DLD1 (cell line): ENCODE data around the gene STOML2.

Experiments used
- in situ Hi-C: cut with HindIII; loops from 2 replicates; pipeline ENCODE4 v1.10.0; 2017; ENCODE audit warnings: low sequenced_read_pairs

The STOML2 gene

DNA sequence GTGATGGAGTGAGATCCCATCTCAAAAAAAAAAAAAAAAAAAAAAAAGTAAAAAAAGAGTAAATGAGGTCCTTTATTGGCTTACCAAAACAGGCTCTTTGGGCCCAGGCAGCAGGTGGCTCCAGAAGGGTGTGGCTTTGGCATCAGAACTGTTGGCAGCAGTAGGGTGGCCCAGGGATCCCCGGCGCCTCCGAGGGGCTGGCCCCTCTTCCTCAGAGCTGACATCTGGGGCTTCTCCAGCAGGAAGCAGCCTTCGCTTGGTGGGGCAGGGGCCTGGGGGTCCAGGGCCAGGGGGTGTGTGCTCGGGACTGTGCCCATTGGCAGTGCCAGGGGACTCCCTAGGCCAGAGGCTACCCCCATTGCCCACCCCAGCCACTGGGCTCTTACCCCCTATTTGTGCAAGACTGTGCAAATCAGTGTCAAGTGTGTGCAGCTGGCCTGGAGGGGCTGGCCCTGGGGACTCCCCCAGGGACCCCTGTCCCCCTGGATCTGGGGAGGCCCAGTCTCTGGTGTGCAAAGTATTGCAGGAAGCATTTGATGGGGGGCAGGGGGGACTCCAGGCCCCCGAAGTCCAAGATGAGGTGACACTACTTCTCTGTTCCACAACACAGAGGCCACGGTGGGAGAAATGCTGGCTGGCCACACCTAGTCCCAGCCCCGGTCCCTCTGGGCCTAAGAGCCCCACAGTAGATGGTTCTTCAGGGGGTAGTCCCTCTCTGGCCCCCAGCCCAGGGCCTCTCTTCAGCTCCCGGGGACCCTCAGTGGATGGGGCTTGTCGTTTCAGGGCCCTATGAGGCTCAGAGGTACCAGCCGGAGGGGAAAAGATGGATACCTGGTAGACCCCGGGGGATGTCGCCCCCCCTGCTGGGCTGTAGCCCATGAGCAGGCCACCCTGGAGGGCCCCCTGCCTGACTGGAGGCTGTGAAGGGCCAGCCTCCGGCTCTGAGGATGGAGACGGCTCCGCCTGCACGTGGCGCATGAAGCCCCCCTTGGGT, 4.7 kb upstream of the STOML2 start:
- in situ Hi-C loops: no loop called here

DNA sequence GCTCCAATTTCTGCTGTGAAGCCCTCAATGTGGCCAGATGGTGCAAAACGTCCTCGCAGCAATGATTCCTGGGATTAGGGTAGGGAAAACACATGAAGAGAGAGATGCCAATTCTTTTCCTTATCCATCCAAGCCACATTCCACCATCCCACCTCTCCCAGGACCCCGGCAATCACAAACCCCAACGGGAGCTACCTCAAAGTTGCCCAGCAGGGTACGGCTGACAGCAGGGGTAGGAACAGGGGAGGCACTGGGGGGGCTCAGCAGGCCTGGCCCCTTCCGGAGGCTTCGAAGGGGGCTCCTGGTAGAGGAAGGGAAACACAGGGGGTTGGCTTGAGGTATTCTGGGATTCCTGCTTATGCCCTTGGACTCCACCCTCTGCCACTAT, 3.4 kb upstream of the STOML2 start:
- in situ Hi-C loops: no loop called here

DNA sequence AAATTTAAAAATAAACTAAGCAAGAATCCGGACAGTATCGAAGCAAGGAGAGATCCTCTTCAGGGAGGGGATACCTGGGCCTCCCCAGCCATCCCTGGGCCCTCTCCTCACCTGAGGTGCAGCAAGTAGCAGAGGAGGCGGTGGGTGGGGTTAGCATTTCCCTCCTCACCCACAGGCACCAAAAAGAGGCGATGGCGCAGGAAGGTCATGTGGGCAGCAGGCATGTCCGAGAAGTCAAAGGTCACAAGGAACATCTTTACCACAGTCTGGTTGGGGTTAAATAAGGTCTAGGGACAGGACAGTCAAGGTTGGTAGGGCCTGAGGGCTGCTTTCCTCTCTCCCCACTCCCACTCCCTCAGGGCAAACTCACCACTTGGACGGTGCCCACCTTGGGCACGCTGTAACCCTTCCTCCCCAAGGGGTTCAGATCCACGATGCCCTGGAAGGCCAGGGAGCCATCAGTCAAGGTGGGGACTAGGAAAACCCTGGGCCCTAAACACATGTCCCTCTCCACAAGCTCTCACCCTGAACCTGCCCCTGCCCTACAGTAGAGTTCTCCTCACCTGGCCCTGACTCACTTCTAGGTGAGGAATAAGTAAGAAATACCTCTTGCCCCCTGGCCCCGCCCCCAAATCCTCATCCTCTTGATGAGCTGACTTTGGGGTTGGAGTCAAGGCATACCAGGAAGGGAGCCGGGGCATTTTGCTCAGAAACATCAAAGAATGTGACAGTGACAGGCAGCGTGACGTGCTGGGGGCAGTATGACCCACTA, 2.8 kb upstream of the STOML2 start:
- in situ Hi-C loops: no loop called here

DNA sequence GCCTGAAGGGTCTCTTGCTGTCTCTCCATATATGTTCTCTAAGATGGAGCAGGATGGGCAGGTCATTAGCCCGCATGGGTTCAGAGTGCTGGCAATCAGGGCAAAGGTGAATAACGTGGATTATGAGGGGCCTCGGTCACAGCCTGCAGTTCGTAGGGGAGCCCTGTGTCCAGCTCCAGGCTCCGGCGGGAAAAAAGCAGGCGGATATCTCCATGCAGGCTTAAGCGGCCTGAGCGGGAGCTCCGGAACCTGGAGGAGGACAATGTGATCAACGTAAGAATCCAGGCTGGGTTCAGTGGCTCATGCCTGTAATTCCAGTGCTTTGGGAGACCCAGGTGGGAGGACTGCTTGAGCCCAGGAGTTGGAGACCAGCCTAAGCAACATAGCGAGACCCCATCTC, 2.2 kb upstream of the STOML2 start:
- in situ Hi-C loops: no loop called here

DNA sequence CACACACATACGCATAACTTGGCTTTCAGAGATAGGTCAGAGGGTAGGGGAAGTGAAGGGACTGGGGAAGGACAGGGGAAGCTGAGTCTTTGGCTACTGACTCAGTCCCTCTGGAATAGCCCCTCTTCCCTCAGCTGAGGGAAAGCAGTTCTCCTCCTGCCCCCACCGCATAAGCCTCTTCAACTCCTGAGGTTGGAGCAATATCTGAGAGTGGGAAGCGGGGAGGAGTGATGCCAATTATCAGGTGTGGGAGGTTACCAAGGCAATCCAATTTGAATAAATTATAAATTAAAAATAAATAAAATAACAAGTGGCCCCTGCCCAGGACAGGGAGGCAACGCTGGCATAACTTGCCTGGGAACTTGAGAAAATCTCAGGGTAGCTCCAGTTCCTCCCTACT, 1.7 kb upstream of the STOML2 start:
- in situ Hi-C loops: no loop called here

DNA sequence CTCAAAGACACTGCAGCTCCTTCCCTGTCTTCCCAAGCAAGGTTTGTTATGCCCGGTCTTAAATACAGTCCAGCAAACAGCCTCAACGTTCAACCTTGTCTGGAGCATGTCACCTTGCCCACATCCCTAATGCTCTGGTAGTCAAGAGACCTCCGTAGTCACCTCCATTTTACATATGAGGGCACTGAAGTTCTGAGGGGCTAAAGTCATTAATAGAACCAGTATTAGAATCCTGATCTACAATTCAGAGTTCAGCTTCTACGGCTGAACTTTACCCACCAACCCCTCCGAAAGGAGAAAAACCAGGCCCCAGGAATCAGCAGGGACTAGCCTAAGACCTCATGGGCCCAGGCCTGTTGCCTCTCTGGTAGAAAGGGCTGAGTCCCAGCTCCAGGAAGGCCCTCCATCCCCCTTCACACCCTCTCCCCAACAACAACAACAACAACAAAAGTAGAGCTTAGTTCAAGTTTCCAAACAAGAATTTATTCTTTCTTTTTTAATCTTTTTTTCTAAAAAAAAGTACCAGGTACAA, 795 bp upstream of the STOML2 start:
- in situ Hi-C loops: no loop called here

DNA sequence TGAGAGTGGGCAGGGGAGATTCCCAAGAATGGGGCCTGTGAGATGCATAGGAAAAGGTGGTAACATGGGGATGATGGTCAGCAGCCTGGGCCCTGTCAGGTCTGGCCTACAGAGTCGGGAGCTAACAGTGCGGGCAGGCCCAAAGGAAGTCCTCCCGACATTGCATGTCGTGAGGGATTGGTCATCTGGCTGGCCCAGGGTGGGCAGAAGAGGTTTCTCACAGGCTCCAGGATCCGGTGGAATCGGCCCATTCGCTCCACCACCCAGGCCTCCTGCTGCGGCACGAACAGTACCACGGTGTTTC, 514 bp downstream of the STOML2 start:
- in situ Hi-C loops: no loop called here

DNA sequence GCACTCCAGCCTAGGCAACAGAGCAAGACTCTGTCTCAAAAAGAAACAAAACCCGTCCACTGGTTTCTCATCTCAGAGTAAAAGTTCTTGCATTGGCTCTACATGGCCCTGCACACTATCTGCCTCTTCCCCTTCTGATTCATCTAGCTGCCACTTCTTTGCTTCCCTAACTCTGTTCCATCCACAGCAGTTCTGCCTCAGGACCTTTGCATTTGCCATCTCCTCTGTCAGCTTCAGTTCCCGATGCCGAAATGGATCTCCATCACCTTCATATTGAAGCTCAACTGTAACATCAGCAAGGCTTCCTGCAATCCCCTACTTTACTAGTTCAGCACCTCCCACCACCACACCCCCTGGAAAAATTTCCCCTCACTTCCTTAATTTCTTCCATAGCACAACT, 5.4 kb downstream of the STOML2 start:
- in situ Hi-C loops: no loop called here

DNA sequence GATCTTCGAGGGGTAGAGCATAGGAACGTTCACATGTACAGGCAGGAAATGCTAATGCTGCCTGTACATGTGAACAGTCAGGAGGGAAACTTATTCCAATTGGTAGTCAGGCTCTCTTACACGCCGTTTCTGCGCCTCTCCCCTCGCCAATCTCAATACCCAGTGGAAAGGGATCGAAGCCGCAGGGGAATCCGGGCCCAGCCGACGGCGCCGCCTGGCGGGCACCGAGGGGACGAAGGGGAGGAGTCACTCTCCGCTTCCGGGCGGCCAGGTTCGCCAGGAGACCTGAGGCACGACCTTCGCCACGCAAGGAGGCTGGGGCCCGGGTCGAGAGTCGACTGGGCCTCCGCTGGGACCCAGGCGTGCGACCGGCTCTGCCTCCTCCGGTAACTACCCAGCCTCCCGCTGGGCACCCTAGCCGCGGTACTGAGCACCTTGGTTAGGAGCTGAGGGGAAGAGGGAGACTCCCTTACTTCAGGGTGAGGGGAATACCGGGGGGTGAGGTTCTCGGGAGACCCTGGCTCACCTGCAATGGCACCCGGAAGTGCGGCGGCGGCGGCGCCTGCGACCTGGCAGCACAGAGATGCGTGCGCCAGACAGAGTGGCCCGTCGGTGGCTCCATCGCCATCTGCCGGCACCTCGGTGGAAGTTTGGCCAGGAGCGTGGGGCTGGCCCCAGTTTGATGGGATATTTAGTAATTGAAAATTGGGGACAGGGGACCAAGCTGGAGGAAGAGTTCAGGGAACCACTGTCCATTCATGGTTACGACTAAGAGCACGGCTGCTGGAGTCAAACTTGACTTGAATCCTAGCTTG, 6.7 kb downstream of the STOML2 start, which contains the start of gene PIGO:
TSS of gene PIGO (minus strand) at position 557 of the 815 bp plus-strand sequence. CDS start 1,026 bp downstream, outside the sequence.
- in situ Hi-C loops: no loop called here

DNA sequence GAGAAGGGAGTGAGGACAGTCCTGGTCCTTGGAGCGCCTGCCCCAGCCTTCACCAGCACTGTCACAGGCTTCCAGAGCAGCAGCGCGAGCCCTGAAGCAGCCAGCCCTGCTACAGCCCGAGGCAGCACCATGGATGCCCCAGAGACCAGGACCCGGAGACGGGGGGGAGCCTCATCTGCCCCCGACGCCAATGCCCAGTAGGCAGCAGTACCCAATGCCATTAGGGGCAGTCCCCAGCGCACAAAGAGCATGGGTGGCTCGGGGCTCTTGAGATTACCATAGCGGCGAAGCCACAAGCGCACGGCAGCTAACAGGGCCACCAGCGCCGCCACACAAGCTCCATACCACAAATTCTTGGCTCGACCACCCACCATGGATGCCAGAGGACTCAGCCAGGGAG, 11.4 kb downstream of the STOML2 start:
- in situ Hi-C loops: no loop called here

DNA sequence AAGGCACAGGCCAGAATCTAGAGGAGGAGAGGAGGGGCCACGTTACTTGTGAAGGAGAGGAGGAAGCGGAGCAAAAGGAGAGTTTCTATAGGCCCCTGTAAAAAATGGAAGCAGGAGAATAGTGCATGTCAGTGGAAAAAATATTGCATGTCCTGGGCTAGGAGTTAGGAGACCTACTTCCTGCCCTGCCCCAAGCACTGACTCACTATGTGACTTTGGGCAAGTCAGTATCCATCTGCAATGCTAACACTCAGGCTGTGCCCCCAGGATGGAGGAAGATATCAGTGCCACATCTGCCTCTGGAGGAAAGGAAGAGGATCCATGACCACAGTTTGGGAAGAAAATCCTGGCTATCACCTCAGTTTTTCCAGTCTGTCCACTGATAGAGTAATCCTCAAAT, 13.5 kb downstream of the STOML2 start:
- in situ Hi-C loops: no loop called here

DNA sequence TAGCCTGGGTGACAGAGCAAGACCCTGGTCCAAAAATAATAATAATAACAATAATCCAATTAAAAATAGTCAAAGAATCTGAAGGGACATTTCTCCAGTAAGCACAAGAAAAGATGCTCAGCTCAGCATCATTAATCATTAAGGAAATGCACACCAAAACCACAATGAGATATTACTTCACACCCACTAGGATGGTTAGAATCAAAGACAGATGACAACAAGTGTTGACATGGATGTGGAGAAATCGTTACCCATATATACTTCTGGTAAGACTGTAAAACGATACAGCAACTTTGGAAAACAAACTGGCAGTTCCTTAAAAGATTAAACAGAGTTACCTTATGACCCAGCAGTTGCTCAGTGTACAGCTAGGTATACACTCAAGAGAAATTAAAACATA, 17.9 kb downstream of the STOML2 start:
- in situ Hi-C loops: no loop called here

DNA sequence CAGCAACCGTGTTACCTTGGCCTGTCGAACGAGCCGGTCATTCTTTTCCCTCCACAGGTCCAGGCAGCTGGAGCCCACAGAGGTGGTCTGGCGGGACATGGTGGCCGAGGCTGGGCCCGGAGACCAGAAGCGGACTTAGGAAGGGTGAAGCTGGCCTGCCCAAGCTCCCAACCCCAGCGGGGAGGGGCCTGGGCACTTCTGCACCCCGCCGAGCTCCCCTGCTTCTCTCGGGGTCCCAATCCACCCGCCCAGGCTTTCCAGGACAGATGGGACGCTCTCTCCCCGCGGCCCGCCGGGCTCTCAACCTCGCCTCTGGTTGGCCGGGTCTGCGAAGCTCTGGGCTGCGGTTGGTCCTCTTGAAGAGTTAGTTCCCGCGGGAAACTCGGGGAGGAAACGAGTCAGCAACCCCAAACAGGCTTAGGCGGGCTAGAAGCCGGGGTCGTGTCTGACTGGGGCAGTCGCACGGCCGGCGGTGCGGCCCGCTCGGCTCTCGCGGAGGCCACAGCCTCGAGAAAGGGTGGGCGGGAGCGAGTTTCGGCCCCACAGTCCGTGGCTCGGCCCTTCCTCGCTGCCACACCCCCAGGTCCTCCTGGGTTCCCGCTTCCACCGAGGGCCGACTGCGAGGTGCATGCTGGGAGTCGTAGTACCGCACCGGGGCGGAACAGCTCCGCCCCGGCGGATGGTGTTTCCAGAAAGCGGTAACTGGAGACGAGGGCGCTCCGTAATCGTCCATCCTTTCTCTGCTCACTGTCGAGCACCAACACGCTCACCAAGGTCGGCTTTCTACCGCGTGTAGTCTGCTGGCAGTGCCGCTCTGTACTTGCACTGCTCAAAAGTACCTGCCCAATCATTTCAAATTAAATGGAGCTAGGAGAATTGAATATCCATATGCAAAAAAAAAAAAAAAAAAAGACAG, 23.2 kb downstream of the STOML2 start, which contains the start of gene FANCG:
TSS of gene FANCG (minus strand) at position 517 of the 916 bp plus-strand sequence. CDS start at position 99, 418 bp downstream.
- in situ Hi-C loops: no loop called here

DNA sequence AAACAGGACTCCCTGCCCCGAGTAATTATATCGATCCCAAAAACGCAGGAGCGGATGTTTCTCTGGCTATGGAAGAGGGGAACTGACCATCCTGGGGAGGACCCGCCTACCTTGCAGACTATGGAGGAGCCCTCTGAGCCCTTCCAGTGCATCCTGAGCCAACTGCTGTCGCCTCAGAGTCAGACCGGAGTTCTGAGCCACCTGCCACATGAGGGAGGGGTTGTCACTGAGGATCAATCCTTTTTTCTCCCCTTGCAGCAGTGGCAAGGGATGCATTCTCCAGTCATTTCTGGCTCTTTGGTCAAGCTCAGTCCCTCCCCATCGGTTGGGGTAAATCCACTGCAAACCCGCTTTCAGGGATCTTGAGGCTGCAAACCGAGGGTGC, 23.9 kb downstream of the STOML2 start:
- in situ Hi-C loops: no loop called here

DNA sequence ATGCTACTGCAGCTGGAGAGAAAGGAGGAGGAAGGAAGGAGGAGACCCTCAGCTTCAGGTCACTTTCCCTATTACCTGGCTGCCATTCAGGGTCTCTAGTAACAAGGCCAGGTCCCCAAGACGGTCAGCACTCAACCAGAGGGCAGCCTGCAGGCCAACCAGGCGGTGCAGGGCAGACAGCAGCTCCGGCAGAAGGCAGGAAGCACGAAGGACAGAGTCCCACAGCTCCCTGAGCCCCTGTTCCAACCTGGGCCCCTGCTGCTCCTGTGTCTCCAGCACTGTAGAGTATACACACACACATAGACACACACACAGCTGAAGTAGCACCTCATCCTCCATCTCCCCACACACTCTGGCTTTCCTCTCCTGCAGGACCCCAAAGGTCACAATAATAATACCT, 24.9 kb downstream of the STOML2 start:
- in situ Hi-C loops: no loop called here

DNA sequence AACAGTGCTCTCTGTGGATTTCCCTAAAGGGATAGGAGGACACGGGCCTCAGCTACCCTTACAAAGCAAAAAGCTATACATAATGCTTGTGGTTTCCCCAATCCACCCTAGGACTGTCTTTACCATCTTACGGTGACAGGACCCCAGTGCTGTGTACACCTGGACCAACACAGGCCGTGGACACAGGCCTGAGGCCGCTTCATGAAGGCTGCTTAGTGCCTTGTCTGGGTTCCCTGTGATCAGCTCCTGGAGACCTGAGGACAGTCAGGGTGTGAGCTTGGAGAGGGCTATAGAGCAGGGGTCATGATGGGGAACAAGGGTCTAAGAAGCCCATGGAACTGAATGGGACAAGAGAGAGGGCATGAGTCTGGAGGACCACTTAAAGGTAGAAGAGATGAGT, 26.1 kb downstream of the STOML2 start:
- in situ Hi-C loops: no loop called here

DNA sequence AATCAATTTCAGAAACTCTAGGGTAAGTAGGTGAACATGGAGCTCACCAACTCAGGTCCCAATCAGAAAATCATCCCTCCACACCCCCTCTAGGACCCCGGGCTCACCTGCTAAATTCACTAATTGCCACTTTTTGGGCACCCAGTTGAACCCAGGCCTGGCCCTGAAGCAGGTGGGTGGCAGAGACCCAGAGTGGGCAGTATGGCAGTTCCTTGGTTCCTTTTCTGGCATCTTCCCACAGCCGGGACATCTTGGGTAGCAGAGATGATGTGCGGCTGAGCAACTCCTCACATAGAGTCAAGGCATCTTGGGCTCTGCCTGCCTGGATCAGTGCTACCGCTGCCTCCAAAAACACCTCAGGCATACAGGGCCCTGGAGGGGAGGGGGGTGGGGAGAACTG, 27.6 kb downstream of the STOML2 start:
- in situ Hi-C loops: no loop called here

DNA sequence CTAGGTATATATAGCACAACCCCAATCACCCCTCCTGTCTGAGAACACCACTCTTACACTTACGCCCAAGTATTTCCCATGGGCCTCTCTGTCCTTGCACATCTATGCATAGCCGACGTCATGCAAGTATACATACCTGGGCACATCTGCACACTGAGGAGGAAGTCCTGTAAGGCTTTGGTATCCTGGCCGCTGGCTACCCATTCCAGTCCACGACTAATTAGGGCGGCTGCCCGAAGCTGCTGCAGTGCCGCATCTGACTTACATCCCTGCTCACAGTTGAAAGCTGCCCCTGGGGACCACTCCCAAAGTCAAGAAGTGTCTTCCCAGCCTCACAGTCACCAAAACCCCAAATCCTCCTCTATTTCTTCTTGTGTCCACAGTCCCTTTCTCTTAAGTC, 28.1 kb downstream of the STOML2 start:
- in situ Hi-C loops: no loop called here

DNA sequence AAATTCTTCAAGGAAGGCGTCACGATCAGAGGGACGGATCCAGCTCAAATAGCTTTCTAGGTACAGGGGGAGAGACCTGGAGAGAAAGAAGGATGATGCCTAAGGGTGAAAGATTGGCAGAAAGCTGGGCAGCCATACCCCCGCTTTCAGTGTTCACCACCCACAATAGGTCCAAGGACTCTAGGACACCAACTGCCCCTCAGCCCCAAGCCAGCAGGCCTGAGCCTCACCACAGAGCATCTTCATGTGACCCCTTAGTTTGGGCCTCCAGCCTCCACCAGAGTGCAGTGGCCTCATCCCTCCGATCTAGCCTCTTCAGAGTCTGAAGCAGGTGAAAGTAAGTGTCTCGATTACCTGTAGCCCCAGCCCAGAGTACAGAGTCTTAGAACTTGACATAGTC, 28.8 kb downstream of the STOML2 start:
- in situ Hi-C loops: no loop called here

DNA sequence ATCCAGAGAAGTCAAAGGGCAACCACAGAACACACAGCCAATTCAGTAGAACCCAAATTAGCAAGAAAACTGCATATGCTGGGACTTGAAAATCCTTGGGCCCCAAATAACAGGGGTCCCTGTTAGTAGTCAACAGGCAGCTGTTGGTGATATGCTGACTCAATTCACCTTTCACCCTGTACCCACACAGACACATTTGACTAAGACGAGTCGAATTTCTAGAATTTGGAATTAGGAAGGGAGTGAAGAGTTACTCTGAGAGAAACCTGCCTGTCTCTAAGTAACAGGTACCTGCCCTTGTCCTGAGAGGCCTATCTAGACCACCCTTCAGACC, 29.7 kb downstream of the STOML2 start:
- in situ Hi-C loops: no loop called here
